NCI-H1694 (cell line): Measurements from ENCODE around the gene PLEKHJ1.

Experiments used
- DNase-seq: peaks from one replicate; lab custom pipeline; 2025; lab: John Stamatoyannopoulos, UW

PLEKHJ1 gene

DNA sequence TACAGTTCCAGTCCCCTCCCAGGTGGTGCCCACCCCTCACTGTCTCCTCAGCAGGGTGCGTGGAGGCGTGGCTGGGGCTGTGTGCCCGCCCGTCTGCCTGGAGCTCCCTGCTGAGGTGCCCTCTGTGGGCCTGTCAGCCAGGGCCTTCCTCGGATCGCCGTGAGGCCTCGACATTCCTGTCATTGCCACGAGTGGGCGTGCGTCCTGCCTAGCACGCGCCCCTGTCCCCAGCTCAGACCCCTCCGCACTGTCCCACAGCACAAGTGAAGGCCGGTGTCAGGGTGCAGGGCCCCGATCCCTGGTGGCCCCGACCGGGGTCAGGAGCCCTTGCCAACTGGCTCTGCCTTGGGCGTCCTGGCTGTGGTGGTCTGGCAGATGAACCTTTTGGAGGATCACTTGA is 40.2 kb downstream of the PLEKHJ1 start:
- DNase-seq, result no peak

- DNase-seq, result no peak
Measured at GRCh38 chr19:2195361-2195760, 40.8 kb downstream of the PLEKHJ1 start.

- DNase-seq, result peak; percentile 79
Measured at GRCh38 chr19:2194513-2195078, 41.5 kb downstream of the PLEKHJ1 start.

DNA sequence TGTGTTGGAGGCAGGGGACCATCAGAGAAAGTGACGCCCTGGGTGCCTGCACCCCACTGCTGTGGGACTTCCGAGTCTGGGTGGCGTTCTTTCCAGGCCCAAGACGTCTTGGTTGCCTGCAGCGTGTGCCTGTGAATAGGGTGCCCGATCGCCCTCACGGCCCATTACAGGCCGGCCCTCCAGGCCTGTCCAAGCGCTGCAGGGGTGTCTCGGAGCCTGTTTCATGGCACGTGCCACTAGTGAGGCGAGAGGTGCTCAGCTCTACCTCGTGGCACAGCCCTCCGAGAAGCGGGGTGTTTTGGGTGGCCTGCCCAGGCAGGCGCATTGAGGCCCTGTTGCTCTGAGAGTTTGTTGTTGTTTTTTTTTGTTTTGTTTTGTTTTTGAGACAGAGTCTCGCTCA is 42.3 kb downstream of the PLEKHJ1 start:
- DNase-seq, result no peak

GRCh38 chr19:2192862-2193261 is 43.3 kb downstream of the PLEKHJ1 start:
- DNase-seq, result no peak

DNA sequence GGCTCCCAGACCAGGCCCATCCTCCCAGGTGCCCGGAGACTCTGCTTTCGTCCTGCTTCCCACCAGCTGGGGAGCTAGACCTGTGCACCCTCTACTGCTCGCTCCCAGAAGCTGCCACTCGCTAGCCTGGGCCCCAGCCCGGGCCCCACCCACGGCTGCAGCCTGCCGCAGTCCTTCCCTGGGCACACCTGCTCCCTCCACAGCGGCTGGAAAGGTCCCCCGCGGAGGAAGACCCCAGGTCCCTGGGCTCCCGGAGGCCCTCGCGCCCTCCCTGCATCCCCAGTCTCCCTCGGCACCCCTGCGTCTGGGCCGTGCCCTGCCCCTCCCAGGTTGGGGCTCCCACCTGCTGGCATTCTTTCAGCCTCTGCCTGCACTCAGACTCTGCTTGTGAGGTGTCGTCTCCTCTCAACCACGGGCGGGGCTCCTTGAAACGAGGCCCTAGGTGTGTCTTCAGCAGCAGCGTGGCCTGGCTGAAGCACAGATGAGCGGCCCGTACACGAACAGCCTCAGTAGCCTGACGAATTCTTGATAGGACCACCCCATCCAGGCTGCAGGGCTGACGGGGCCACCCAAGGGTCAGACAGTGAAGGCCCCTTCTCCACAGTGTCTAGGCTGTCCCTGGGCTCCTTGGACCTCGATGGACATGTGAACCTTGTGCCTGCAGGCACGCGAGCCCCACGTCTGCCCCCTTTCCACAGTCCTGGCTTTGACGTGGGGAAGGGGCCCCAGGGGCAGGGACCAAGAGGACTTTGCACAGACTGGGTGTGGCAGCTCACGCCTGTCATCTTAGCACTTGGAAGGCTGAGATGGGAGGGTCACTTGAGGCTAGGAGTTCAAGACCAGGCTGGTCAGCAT is 44.4 kb downstream of the PLEKHJ1 start:
- DNase-seq, result no peak

GRCh38 chr19:2190848-2191455 is 45.2 kb downstream of the PLEKHJ1 start:
- DNase-seq, result no peak

- DNase-seq, result no peak
Measured at GRCh38 chr19:2189880-2190279, 46.2 kb downstream of the PLEKHJ1 start.

DNA sequence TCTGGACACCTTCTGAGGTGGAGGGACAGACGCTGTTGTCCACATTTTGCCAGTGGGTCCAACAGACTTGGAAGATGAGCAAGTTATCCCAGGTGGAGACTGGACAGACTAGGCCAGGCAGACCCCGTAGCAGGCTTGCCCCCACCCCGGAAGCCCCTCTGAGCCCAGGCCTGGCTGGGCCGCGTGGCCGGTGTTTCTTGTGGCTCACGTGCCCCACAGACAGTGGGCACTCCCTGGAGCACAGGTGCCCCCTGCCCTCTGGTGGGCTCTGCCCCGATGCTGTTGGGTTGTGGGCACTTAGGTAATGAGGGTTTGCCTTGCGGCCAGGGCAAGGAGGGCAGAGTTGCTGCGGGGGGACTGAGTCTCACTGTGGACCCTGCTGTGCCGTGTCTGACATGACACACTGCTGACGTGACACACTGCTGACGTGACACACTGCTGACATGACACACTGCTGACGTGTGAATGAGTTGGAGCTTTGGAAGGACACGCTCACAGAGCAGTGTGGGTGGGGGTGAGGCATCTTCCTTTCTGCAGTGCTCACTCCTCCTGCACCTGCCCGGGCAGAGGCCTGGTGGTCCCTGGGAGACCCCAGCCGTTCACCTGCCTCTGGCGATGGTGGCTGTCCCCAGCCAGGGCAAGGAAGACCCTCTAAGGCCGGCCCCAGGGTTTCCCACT is 47.3 kb downstream of the PLEKHJ1 start:
- no peak for DNase-seq

- DNase-seq, result no peak
Measured at GRCh38 chr19:2187159-2187558, 49.0 kb downstream of the PLEKHJ1 start.

GRCh38 chr19:2186071-2186846 is 49.9 kb downstream of the PLEKHJ1 start:
- no peak for DNase-seq

GRCh38 chr19:2185734-2186070 is 50.4 kb downstream of the PLEKHJ1 start:
- no peak for DNase-seq

- DNase-seq, result no peak
Measured at GRCh38 chr19:2184422-2184975, 51.6 kb downstream of the PLEKHJ1 start.
